ENCODE results near the gene IQCM. TPM values are rescaled to one million over a fixed set of nuclear protein-coding genes. Genes with fewer than 3 reads are reported as not detected.

IQCM gene
- total RNA-seq, 1 donor: not detected

DNA sequence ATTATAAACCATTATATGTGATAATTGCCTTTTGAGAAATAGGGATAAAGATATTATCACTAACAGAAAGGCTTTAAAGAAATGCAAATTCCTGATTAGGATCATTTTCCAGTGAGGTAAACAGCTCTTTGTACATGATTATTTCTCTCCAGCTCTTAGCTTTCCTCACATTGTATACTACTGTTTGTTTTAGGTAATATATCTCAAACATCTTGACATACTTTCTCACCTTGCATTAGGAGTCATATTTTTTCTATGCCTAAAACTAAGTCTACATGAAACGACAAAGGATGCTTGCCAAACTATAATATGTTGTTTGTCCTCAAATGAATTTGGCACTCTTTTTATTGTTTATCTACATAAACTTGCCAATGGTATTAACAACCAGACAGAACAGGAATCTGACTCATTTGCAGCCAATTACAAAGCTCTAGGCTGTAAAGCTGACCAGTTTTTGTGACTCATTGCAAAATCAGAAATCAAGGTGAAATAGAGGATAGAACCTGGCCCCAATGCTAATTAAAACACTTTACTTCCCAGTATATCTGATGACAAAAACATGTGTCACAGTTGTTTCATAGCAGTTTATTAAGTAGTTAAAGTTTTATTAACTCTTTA is 107.0 kb downstream of the IQCM start:
- TF ChIP-seq, protein P1, sequence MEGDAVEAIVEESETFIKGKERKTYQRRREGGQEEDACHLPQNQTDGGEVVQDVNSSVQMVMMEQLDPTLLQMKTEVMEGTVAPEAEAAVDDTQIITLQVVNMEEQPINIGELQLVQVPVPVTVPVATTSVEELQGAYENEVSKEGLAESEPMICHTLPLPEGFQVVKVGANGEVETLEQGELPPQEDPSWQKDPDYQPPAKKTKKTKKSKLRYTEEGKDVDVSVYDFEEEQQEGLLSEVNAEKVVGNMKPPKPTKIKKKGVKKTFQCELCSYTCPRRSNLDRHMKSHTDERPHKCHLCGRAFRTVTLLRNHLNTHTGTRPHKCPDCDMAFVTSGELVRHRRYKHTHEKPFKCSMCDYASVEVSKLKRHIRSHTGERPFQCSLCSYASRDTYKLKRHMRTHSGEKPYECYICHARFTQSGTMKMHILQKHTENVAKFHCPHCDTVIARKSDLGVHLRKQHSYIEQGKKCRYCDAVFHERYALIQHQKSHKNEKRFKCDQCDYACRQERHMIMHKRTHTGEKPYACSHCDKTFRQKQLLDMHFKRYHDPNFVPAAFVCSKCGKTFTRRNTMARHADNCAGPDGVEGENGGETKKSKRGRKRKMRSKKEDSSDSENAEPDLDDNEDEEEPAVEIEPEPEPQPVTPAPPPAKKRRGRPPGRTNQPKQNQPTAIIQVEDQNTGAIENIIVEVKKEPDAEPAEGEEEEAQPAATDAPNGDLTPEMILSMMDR (IDR thresholded peaks at IDR 0.05; ENCODE audit: insufficient read depth, low read depth, low read length): no peak
- peak; percentile 10 for DNase-seq (ENCODE audit: low read depth)
- no peak overlapping the region for H3K4me3 ChIP-seq (ENCODE audit: low read depth, low read length)

DNA sequence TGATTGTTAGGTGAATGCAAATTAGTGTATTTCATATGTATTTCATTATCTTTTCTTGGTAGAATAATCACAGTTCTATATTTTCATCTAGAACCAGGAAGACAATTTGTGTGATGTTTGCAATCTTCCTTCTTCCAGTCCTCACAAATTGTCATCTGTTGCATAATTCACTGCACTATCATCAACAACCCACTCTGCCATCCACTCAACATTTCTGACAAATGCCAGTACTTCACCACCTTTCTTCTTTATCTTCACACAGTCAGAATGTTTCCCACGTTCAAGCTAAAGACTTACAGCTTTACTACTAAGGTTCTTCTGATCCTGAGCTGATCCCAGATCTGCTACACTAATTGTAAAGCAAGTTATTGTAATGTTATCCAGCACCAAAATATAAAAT is 107.8 kb downstream of the IQCM start:
- no peak overlapping the region for H3K4me3 ChIP-seq (ENCODE audit: low read depth, low read length)
- TF ChIP-seq, protein P1 (IDR thresholded peaks at IDR 0.05; ENCODE audit: insufficient read depth, low read depth, low read length): no peak
- no peak for DNase-seq (ENCODE audit: low read depth)

DNA sequence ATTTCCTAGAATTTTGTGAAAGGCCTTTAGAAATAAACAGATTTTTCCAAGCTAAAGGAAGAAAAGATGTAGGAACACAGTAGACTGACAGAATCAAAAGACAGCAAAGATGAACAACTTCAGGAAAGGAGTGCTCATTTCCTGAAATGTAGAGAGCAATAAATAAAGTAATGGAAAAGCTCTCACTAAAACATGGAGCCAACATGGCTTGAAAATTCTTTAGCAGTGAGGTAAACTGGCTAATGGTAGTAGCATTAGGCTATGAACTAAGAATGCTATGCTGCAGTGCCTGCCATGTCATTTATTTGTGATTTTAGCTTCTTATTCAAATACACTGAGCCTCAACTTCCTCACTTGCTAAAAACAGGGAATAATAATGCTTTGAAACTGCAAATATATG is 108.7 kb downstream of the IQCM start:
- DNase-seq (ENCODE audit: low read depth): no peak
- no peak overlapping the region for H3K4me3 ChIP-seq (ENCODE audit: low read depth, low read length)
- TF ChIP-seq, protein P1 (IDR thresholded peaks at IDR 0.05; ENCODE audit: insufficient read depth, low read depth, low read length): no peak

DNA sequence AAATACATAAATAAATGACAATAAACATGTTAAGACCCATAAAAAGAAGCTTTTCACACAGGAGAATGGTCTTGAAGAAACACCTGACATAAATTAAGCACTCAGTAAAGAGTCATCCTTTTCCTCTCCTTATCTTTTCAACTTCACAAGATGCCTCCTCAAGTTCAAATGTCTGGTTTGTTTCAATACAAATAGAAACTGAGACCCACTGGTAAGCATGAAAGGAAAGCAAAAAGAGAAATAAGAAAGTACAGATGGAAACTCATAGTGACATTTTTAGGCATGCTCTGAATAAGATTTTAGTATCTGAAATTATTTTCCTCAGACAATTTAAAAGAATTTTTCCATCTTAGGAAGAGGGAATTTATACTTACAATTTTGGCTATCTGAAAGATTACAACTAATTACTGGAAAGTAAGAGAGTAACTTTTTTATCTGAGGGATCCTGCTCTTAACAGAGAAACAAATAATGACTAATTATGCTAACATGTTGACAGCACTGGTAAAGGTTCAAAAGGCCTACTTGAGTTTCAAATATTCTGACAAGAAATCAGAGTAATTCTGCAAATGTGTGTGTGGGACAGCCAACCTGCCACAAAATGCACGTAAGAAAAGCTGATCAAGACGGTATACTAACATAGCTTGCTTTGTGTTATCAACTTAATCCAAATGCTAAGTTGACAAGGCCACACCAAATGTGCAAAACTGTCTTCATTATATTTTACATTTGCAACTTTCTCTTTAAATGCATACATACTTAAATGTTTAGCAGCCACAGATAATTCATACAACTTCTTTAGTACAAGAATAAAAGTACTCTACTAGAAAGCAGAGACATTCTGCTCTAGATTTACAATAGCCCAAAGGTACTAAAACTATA is 113.0 kb downstream of the IQCM start:
- no peak overlapping the region for H3K4me3 ChIP-seq (ENCODE audit: low read depth, low read length)
- no peak for DNase-seq (ENCODE audit: low read depth)
- TF ChIP-seq, protein P1 (IDR thresholded peaks at IDR 0.05; ENCODE audit: insufficient read depth, low read depth, low read length): no peak

DNA sequence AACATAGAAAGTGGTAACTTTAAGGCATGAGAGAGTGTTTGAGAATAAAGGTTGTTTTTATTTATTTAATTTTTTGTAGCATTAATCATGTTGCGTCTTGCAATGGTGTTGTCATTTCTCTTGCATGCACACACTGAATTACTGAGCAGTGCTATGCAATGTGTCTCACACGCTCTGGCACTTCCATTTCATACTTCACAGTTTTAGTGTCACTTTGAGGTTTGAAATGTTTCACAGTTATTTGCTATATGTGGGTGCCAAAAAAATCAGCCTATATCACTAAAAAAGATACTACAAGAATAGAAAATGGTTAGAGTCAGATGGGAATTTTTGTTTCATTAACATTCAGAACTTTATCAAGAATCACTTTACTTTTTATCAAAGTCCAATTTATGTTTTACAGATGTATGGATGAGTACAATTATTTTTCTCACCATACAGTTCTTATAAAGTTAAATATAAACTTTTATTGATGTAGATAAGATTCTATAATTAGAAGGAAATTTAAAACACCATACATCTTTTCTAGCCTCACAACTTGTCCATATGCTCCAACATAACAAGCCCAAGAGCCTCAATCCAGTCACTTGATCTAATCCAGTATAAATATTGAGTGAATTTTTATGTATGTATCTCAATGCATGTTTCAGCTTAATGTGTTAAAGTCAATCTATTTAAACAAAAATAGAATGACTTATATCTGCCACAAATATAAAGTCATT is 114.0 kb downstream of the IQCM start:
- DNase-seq (ENCODE audit: low read depth): no peak
- TF ChIP-seq, protein P1 (IDR thresholded peaks at IDR 0.05; ENCODE audit: insufficient read depth, low read depth, low read length): no peak
- no peak overlapping the region for H3K4me3 ChIP-seq (ENCODE audit: low read depth, low read length)

DNA sequence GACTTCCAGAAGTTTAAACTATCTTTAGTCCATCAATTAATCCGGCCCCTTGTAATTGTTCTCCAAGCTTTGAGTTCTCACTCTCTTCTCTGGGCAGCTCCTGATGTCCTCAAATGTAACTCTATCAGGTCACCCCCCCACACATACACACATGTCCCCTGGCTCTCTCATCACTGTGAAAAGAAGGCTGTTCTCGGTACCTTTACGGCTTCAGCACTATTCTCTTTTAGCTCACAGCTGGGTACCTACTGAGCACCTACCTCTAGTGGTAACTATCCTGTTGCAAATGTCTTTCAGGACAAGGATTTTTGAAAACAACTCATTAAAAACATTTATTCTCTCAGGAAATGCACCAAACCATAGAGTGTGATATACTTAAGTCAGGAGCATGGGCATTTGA is 115.4 kb downstream of the IQCM start:
- TF ChIP-seq, protein P1 (IDR thresholded peaks at IDR 0.05; ENCODE audit: insufficient read depth, low read depth, low read length): no peak
- H3K4me3 ChIP-seq (ENCODE audit: low read depth, low read length): no peak overlapping the region

More for the DNA sequence above, 115.4 kb downstream of the IQCM start:
- DNase-seq (ENCODE audit: low read depth): no peak

Measured in fibroblast of villous mesenchyme (primary cell).